ENCODE measurements around the gene SLC7A6OS.

- TF ChIP-seq POLR2A (IDR thresholded peaks at IDR 0.05; ENCODE audit: low read length): no peak
- no peak for TF ChIP-seq GATA1 (IDR thresholded peaks at IDR 0.05; ENCODE audit: low read depth, low read length)
Observed at GRCh38 chr16:68289621-68290329, 21.0 kb downstream of the SLC7A6OS start.
